ENCODE results near the gene CREB3L1.
"Not testable (repeated sequence)": the region's sequence is repeated elsewhere in the genome, so short reads cannot be mapped to it uniquely, and the experiment has no call there.

The CREB3L1 gene

GRCh38 chr11:46298699-46299433, 21.4 kb downstream of the CREB3L1 start:
- DNase-seq = no peak

DNA sequence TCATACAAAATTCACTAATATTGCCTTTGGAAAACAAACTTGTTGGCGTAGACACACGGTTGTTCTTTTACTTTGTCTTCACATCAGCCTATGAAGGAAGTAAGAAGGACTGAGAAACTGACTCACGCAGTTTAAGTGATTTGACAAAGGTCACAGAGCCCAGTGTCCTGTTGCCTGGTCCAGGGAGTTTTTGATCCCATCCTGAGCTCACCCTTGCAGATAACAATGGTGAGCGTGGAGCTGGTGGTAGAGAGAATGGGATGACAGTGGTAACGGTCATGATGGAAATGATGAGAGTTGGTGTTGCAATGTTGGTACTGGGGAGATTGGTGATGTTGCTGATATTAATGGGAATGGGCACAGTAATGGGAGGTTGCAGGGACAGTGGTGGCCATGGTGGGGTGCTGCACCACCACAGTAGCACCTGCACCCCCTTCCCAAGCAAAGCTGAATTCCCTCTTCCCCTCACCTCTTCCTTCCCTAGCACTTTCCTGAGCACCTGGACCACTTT, 22.0 kb downstream of the CREB3L1 start:
- no peak for DNase-seq

DNA sequence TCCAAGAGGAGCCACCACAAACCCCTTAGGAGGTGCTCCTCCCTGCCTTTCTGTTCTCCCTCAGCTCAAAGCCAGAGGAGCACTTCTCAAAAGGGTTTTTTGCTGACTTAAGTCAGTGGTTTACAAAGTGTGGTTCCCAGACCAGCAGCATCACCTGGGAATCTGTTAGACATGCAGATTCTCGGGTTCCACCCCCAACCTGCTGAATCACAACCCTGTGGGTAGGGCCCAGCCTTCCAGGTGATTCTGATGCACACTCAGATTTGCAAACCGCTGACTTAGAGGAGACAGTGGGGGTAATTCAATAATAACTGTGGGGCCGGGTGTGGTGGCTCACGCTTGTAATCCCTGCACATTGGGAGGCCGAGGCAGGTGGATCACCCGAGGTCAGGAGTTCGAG, 22.8 kb downstream of the CREB3L1 start:
- DNase-seq = no peak

- no peak for DNase-seq
These were observed 25.4 kb downstream of the CREB3L1 start for GRCh38 chr11:46302866-46303265.

DNA sequence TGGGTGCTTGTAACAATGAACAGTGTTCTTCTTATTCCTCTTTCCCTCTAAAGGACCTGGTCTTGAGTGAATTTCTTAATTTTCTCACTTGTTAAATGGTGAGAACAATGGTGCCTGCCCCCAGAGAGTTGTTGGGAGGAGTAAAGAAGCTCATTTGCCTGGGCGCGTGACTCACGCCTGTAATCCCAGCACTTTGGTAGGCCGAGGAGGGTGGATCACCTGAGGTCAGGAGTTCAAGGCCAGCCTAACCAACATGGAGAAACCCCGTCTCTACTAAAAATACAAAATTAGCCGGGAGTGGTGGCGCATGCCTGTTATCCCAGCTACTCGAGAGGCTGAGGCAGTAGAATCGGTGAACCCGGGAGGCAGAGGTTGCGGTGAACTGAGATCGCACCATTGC, 26.6 kb downstream of the CREB3L1 start:
- DNase-seq = not testable (repeated sequence)

DNA sequence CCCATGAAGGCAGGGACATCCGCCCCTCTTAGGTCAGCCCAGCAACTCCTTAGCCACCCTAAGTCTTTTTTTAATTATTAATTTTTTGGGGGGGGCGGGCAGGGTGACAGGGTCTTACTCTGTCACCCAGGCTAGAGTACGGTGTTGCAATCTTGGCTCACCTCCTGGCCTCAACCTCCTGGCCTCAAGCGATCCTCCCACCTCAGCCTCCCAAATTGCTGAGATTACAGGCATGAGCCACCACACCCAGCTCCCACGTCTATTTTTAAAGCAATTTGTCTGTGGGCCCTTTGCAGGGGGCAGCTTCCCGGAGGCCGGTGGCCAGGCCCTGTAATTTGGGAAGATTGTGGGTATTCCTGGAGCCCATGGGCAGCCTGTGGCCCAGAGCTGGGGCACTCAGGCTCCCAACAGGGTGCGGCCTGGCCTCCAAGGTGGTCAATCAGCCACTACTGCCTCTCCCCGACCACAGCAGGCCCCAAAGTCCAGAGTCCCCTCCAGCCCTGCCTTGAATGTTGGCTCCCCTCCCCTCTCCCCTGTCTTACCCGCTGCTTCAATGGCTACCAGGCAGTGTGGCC, 27.2 kb downstream of the CREB3L1 start:
- no peak for DNase-seq

GRCh38 chr11:46305295-46305694, 27.8 kb downstream of the CREB3L1 start:
- no peak for DNase-seq

GRCh38 chr11:46306296-46306853, 28.9 kb downstream of the CREB3L1 start:
- no peak for DNase-seq

GRCh38 chr11:46307369-46307768, 29.9 kb downstream of the CREB3L1 start:
- DNase-seq = no peak

DNA sequence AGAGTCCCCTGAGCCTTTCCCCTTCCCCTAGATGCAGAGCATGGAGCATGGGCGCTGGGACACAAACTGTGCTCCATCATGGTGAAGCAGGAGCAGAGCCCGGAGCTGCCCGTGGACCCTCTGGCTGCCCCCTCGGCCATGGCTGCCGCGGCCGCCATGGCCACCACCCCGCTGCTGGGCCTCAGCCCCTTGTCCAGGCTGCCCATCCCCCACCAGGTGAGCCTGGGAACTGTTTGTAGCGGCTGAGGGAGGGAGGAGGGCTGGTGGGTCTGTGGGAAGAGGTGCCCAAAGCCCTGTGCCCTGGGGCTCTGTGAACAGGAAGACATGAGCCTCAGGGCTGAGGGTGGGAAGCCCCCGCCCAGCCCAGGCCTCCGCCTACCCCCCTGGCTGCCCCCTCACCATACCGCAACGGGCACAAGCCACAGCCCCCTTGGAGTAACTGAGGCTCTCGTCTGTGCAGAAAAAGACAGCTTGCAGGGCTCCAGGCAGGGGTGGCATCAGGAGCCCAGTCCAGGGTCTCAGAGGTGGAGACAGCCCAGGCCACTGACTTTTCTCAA, 30.4 kb downstream of the CREB3L1 start:
- DNase-seq = no peak

GRCh38 chr11:46308631-46309419, 31.4 kb downstream of the CREB3L1 start:
- peak; percentile 6 for DNase-seq

GRCh38 chr11:46309814-46310259, 32.4 kb downstream of the CREB3L1 start:
- DNase-seq = no peak

GRCh38 chr11:46315033-46315738, 37.7 kb downstream of the CREB3L1 start:
- DNase-seq = peak; percentile 63

DNA sequence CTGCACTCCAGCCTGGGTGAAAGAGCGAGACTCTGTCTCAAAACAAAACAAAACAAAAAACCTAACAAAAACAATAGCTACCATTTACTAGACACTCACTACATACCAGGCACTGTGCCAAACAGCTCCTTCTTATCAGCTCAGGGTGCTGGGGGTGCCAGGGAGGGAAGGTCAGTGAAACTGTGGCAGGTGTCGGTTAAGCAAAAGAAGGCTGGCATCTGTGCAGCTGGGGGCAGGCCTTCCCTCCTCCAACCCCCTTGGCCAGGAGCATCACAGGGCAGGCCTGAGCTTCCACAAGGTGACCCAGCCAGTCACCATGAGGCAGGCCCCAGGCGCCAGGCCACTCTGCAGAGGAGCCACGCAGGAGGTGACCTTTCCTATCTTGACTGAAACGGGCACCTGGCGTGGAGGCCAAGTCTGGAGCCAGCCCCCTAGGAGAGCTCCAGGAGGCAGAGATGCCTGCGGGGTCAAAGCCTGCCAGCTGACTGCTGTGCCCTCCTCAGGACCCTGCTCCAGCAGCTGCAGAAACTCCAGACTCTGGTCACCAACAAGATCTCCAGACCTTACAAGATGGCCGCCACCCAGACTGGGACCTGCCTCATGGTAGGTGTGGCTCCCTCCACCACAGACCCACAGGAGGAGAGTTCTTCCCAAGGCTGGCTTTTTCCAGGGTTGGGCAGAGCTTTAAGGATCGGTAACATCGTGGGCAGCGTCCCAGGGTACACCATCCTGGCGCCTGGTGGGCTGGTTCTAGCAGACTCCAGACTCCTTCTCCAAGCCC, 38.5 kb downstream of the CREB3L1 start:
- DNase-seq = no peak

- DNase-seq = no peak
These were observed 41.6 kb downstream of the CREB3L1 start for GRCh38 chr11:46319074-46319453.

- no peak for DNase-seq
These were observed 44.3 kb downstream of the CREB3L1 start for GRCh38 chr11:46321757-46322156.

DNA sequence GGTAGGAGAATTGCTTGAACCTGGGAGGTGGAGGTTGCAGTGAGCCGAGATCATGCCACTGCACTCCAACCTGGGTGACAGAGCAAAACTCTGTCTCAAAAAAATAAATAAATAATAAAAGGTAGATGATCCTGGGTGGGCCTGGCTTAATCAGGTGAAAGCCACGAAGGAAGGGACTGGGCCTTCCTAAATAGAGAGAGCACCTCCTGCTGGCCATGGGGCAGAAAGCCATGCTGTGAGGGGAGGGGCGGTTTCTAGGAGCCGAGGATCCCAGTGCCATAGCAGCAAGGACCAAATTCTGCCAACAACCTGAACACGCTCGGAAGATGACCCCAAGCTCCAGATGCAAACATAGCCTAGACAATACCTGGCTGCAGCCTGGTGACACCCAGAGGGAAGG, 45.3 kb downstream of the CREB3L1 start:
- no peak for DNase-seq

DNA sequence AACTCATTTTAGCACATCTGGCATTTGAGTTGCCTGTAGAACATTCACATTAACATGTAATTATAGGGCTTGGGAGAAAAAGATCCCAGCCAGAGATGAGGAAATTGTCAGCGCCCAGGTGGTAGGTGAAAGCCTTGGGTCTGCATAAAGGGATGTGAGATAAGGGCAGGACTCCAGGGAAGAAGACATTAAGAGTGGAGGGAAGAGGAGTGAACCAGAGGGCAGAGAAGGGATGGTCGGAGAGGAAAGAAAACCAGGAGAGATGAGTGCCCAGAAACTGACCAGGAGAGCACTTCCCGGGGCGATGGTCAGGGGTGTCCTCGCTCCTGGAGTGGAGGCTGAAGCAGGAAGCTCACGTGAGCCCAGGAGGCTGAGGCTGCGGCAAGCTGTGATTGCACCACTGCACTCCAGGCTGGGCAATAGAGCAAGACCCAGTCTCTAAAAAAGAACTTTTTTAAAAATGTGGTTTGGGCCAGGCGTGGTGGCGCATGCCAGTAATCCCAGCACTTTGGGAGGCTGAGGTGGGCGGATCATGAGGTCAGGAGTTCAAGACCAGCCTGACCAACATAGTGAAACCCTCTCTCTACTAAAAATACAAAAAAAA, 49.5 kb downstream of the CREB3L1 start:
- no peak for DNase-seq

GRCh38 chr11:46327829-46328228, 50.4 kb downstream of the CREB3L1 start:
- no peak for DNase-seq

DNA sequence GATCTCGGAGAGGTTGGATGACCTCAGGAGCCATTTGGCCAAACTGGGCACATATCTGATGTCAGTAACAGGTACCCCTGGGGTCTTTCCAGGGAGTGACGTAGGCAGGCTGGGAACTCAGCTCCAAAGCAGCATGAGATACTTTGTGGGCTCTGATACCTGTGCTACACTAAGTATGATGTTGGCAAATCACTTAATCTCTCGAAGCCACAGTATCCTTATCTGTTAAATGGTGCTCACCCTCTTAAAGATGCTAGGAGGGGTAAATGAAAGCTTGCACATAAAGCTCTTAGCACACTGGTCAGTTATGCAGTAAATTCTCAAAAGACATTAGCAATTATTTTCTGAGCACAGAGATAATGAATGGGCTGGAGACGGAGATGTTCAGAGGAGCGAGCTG, 52.7 kb downstream of the CREB3L1 start:
- no peak for DNase-seq

All from NCI-H446 treated with DMSO at 0.1 percent for 48 hours (cell line).